SJSA1 (cell line): ENCODE results near the gene TSHR. TPM values are rescaled to one million over a fixed set of nuclear protein-coding genes. Genes with fewer than 3 reads are reported as not detected.

Source experiments
- DNase-seq, 2 experiments: peaks; one replicate each; pipeline ENCODE4 v3.0.0-alpha.2; 2015 to 2020; ENCODE audit warnings: low spot score in 2 of 2, low read depth in 1 of 2
- H3K27ac ChIP-seq: fragments of 250-450 bp; sonication (Bioruptor Pico); 2 replicates; pipeline ENCODE4 v1.5.1; 2020; ENCODE audit warnings: mild to moderate bottlenecking, moderate library complexity
- H3K27me3 ChIP-seq: fragments of 250-450 bp; sonication (Bioruptor Pico); replicated peaks from 2 replicates; pipeline ENCODE4 v1.5.1; 2020; ENCODE audit warnings: mild to moderate bottlenecking, moderate library complexity
- H3K36me3 ChIP-seq: fragments of 250-450 bp; sonication (Bioruptor Pico); 2 replicates; pipeline ENCODE4 v1.5.1; 2020; ENCODE audit warnings: mild to moderate bottlenecking
- H3K4me1 ChIP-seq: fragments of 250-450 bp; sonication (Bioruptor Pico); replicated peaks from 2 replicates; pipeline ENCODE4 v1.6.1; 2021; ENCODE audit warnings: mild to moderate bottlenecking
- H3K4me3 ChIP-seq: fragments of 250-450 bp; sonication (Bioruptor Pico); 2 replicates; pipeline ENCODE4 v1.5.1; 2020; ENCODE audit warnings: mild to moderate bottlenecking
- H3K9me3 ChIP-seq: fragments of 250-450 bp; sonication (Bioruptor Pico); replicated peaks from 2 replicates; pipeline ENCODE4 v1.5.1; 2020; ENCODE audit warnings: mild to moderate bottlenecking
- total RNA-seq: library from RNA; depleted of rRNA; stranded (reverse); fragments of >200 nt; shearing (Covaris generic); gene quantifications from 2 replicates; pipeline ENCODE4 v1.2.3, GENCODE V29; 2014

The TSHR gene
- total RNA-seq, 1 experiment from 2014 or later = not detected

DNA sequence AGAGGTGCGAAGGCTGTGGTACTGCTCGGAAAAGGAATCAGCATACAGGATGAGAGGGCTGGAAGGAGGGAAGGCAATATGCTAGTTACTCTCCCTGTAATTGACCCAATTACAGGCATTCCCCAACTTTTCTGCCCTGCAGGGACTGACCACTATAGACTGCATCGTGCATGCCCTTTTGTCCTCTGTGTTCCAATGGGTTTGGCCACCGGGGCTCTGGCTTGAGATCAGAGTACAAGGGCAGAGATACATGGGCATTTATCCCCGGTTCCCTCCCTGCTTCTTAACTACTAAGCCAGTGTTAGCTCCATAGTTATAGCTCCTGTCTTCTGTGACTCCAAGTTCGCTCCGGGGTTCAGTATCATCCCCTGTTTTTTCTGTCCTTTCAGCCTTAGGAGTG is 205.7 kb downstream of the TSHR start:
- Histone ChIP-seq H3K27ac (no peak overlapping the region), H3K4me3 (no peak overlapping the region), H3K27me3 (no peaks in the 10 kb centered on the region), H3K36me3 (no peaks in the 10 kb centered on the region), H3K9me3 (no peaks in the 10 kb centered on the region), H3K4me1 (no peaks in the 10 kb centered on the region)
- no peak for DNase-seq

- H3K4me1 ChIP-seq = no peaks in the 10 kb centered on the region
- H3K9me3 ChIP-seq = no peaks in the 10 kb centered on the region
- H3K27ac ChIP-seq = no peak overlapping the region
- H3K27me3 ChIP-seq = no peaks in the 10 kb centered on the region
- H3K36me3 ChIP-seq = no peaks in the 10 kb centered on the region
- no peak overlapping the region for H3K4me3 ChIP-seq
- DNase-seq = no peak
Observed at GRCh38 chr14:81161749-81162148, 206.3 kb downstream of the TSHR start.

DNA sequence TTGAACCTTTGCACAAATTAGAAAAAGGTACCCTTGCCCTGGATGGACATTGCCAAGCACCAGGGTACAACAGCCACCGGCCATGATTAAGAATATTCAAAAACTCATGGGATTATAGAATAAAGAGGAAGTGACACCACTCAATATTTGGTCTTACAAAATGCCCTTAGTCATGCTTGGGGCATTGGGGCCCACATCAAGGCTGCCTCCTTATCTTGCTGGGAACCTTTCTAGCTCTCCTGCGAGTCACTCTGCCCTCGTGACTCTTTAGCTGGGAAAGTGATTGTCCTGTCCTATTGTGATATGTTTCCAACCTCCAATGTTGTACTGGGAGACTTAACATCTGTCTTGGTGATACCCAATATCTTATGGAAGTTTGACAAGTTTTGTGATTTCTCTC is 207.5 kb downstream of the TSHR start:
- Histone ChIP-seq H3K27me3 (no peaks in the 10 kb centered on the region), H3K27ac (no peak overlapping the region), H3K9me3 (no peaks in the 10 kb centered on the region), H3K36me3 (no peaks in the 10 kb centered on the region), H3K4me3 (no peak overlapping the region), H3K4me1 (no peaks in the 10 kb centered on the region)
- DNase-seq = no peak

DNA sequence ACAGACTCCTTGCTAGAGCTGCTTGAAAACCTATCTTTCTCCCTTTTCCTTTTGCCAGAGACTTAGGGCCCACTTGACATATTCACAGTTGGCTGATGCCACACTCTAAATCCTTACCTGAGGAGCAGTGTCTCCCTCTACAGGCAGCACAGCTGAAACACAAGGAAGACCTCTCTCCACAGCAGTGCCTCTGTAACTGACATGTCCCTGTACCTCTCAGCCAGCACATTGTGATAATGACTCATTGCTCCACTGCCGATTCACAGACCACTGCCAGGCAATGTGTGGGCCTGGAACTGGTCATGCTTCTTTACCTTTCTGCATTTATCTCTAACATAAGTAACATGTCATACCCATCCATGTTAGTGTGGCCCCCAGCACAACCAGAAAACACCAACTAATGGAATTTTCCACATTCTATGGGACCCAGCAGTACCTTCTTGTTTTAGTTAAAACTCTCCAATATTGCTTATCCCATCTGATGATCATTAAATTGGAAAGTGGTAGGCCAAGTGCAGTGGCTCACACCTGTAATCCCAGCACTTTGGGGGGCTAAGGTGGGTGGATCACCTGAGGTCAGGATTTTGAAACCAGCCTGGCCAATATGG is 208.8 kb downstream of the TSHR start:
- Histone ChIP-seq H3K36me3 (no peaks in the 10 kb centered on the region), H3K9me3 (no peaks in the 10 kb centered on the region), H3K4me3 (no peak overlapping the region), H3K27ac (no peak overlapping the region), H3K27me3 (no peaks in the 10 kb centered on the region), H3K4me1 (no peaks in the 10 kb centered on the region; the same call in 1 of the 2 replicates)
- DNase-seq = peak; percentile 21 to 51

- Histone ChIP-seq H3K36me3 (no peaks in the 10 kb centered on the region), H3K4me1 (peaks cover 7% of the 10 kb centered on the region), H3K9me3 (no peaks in the 10 kb centered on the region), H3K27me3 (no peaks in the 10 kb centered on the region), H3K27ac (no peak overlapping the region), H3K4me3 (no peak overlapping the region)
- no peak for DNase-seq
Observed at GRCh38 chr14:81165188-81165587, 209.8 kb downstream of the TSHR start.

- Histone ChIP-seq H3K27me3 (no peaks in the 10 kb centered on the region), H3K36me3 (no peaks in the 10 kb centered on the region), H3K27ac (no peak overlapping the region), H3K9me3 (no peaks in the 10 kb centered on the region), H3K4me3 (no peak overlapping the region), H3K4me1 (peaks cover 7% of the 10 kb centered on the region)
- no peak for DNase-seq
Observed at GRCh38 chr14:81166121-81166520, 210.7 kb downstream of the TSHR start.

DNA sequence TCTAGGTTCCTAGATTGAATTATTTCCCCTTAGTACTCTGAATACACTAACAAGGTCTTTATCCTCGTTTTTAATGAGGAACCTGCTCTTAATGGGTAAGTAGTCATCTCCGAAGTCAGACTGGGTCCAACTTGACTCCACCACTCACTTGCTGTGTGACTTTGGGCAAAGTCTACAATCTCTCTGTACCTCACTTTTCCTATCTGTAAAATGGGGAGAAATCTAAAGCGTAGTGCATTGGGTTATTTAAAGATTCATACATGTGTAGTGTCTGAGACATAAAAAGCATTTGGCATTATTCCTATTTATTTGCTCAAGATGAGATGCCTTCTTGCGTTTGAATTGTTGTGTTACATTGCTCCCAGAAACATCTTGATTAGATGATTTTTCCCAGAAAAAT is 213.8 kb downstream of the TSHR start:
- no peak for DNase-seq
- H3K4me3 ChIP-seq = no peak overlapping the region
- H3K27ac ChIP-seq = no peak overlapping the region

GRCh38 chr14:81169711-81170103 is 214.3 kb downstream of the TSHR start:
- H3K4me3 ChIP-seq = peak overlapping the region; percentile 41
- H3K4me1 ChIP-seq = peaks cover 16% of the 10 kb centered on the region
- H3K9me3 ChIP-seq = no peaks in the 10 kb centered on the region
- no peaks in the 10 kb centered on the region for H3K27me3 ChIP-seq
- H3K36me3 ChIP-seq = no peaks in the 10 kb centered on the region
- DNase-seq = peak in 1 of 2 experiments; percentile 8
- H3K27ac ChIP-seq = no peak overlapping the region

More for the DNA sequence above, 213.8 kb downstream of the TSHR start:
- no peaks in the 10 kb centered on the region for H3K27me3 ChIP-seq
- peaks cover 16% of the 10 kb centered on the region for H3K4me1 ChIP-seq
- no peaks in the 10 kb centered on the region for H3K36me3 ChIP-seq
- H3K9me3 ChIP-seq = no peaks in the 10 kb centered on the region

GRCh38 chr14:81170104-81170828 is 214.8 kb downstream of the TSHR start:
- peak overlapping the region; percentile 58 for H3K27ac ChIP-seq

DNA sequence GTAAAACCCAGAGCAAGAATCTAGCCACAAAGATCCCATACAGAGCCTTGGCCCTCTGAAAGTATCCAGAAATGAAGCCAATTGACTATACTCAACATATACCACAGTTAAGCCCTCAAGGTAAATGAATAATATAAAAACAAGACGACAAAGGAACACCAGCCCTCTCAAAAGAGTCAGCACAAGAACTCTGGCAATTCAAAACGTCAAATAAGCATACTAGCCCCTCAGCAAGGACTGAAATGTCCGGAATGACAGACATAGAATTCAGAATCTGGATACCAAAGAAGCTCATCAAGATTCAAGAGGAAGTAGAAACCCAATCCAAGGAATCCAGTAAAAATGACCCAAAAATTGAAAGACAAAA is 215.4 kb downstream of the TSHR start:
- Histone ChIP-seq H3K9me3 (no peaks in the 10 kb centered on the region), H3K36me3 (no peaks in the 10 kb centered on the region), H3K27ac (no peak overlapping the region), H3K4me3 (no peak overlapping the region; the same call in 1 of the 2 replicates), H3K27me3 (no peaks in the 10 kb centered on the region), H3K4me1 (peaks cover 16% of the 10 kb centered on the region)
- no peak for DNase-seq

More at GRCh38 chr14:81170104-81170828, 214.8 kb downstream of the TSHR start:
- H3K4me3 ChIP-seq = peak overlapping the region; percentile 41
- no peaks in the 10 kb centered on the region for H3K9me3 ChIP-seq
- H3K27me3 ChIP-seq = no peaks in the 10 kb centered on the region
- peak; percentile 87 to 92 for DNase-seq
- H3K36me3 ChIP-seq = no peaks in the 10 kb centered on the region
- H3K4me1 ChIP-seq = peaks cover 16% of the 10 kb centered on the region

- no peak overlapping the region for H3K27ac ChIP-seq
- H3K4me3 ChIP-seq = no peak overlapping the region
- peaks cover 16% of the 10 kb centered on the region for H3K4me1 ChIP-seq
- no peak for DNase-seq
- no peaks in the 10 kb centered on the region for H3K27me3 ChIP-seq
- no peaks in the 10 kb centered on the region for H3K9me3 ChIP-seq
- H3K36me3 ChIP-seq = 0 out of 2 replicates have a peak, but pooled peaks cover 4% of the 10 kb centered on the region
Observed at GRCh38 chr14:81172353-81172752, 216.9 kb downstream of the TSHR start.

DNA sequence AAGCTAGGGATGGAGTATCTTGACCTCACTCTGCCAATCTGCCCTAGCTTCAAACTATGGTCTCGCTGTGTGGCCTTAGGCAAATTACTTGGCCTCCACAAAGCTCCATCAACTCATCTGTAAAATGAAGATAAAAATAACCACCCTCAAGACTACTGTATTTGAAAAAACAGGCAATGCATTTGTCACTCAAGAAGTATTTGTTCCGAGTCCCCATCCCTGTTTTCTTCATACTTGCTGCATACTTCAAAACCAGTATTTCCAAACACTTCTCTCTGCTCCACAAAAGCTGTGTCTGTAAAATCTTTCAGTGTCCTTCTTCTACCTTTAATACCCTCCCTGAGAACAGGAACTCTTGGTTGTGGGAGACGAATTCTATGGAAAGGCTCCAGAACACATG is 217.5 kb downstream of the TSHR start:
- no peak overlapping the region for H3K27ac ChIP-seq
- no peak for DNase-seq
- H3K4me1 ChIP-seq = peaks cover 16% of the 10 kb centered on the region
- no peak overlapping the region for H3K4me3 ChIP-seq
- no peaks in the 10 kb centered on the region for H3K27me3 ChIP-seq
- no peaks in the 10 kb centered on the region for H3K9me3 ChIP-seq
- 0 out of 2 replicates have a peak, but pooled peaks cover 4% of the 10 kb centered on the region for H3K36me3 ChIP-seq

- no peak overlapping the region for H3K27ac ChIP-seq
- no peaks in the 10 kb centered on the region for H3K9me3 ChIP-seq
- no peak overlapping the region for H3K4me3 ChIP-seq
- peaks cover 18% of the 10 kb centered on the region for H3K36me3 ChIP-seq
- H3K4me1 ChIP-seq = peaks cover 9% of the 10 kb centered on the region
- H3K27me3 ChIP-seq = no peaks in the 10 kb centered on the region
- no peak for DNase-seq
Observed at GRCh38 chr14:81176241-81176640, 220.8 kb downstream of the TSHR start.

DNA sequence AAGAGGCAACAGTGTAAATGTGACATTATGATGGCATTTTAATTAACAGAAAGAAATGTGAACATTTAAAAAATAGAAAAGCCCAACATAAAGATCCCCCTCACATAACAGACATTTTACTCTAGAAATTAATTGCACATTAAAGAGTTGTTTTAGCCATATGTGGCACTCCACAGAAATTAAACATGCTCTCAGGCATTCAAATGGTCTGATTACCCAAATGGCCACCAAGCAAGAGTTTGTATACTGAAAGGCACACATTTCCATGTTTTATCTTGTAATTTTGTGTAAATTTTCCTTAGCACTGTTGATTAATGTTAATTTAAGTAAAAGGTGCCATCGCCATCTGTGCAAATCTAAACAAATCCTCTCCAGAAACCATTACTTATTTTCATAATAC is 221.8 kb downstream of the TSHR start:
- no peaks in the 10 kb centered on the region for H3K27me3 ChIP-seq
- H3K9me3 ChIP-seq = no peaks in the 10 kb centered on the region
- DNase-seq = no peak
- peaks cover 27% of the 10 kb centered on the region for H3K36me3 ChIP-seq
- no peak overlapping the region for H3K4me3 ChIP-seq
- H3K27ac ChIP-seq = no peak overlapping the region
- H3K4me1 ChIP-seq = peaks cover 9% of the 10 kb centered on the region
